HG02623 (cell line): Measurements from ENCODE around the gene STON2.

Experiments
- ATAC-seq: cut with Tn5 transposase; IDR thresholded peaks from one replicate; pipeline ENCODE4 v1.9.1; 2021; ENCODE audit warnings: moderate library complexity; ENCODE audit not compliant: unreplicated experiment

Gene STON2

GRCh38 chr14:81423504-81423903, 23.4 kb upstream of the STON2 start:
- no peak for ATAC-seq

- ATAC-seq = no peak
These were observed 18.1 kb upstream of the STON2 start for GRCh38 chr14:81418057-81418790.

- ATAC-seq = no peak
These were observed 16.9 kb upstream of the STON2 start for GRCh38 chr14:81416981-81417380.

- no peak for ATAC-seq
These were observed 16.2 kb upstream of the STON2 start for GRCh38 chr14:81416194-81416952.

GRCh38 chr14:81415781-81416180, 15.7 kb upstream of the STON2 start:
- no peak for ATAC-seq

- no peak for ATAC-seq
These were observed 14.0 kb upstream of the STON2 start for GRCh38 chr14:81414123-81414522.

GRCh38 chr14:81412779-81413178, 12.7 kb upstream of the STON2 start:
- ATAC-seq = no peak

GRCh38 chr14:81408595-81408994, 8.5 kb upstream of the STON2 start:
- ATAC-seq = no peak

- ATAC-seq = no peak
These were observed 6.7 kb upstream of the STON2 start for GRCh38 chr14:81406863-81407262.

- no peak for ATAC-seq
These were observed 2.0 kb upstream of the STON2 start for GRCh38 chr14:81402123-81402495.

- ATAC-seq = peak; percentile 46
These were observed 1.4 kb upstream of the STON2 start for GRCh38 chr14:81401420-81402122.

GRCh38 chr14:81400852-81401251, 728 bp upstream of the STON2 start:
- no peak for ATAC-seq

- no peak for ATAC-seq
These were observed 1.8 kb downstream of the STON2 start for GRCh38 chr14:81398196-81398891.

- ATAC-seq = no peak
These were observed 4.0 kb downstream of the STON2 start for GRCh38 chr14:81396113-81396512.

- no peak for ATAC-seq
These were observed 5.4 kb downstream of the STON2 start for GRCh38 chr14:81394739-81395138.

- ATAC-seq = no peak
These were observed 7.0 kb downstream of the STON2 start for GRCh38 chr14:81392976-81393643.

GRCh38 chr14:81392052-81392451, 8.1 kb downstream of the STON2 start:
- no peak for ATAC-seq

- ATAC-seq = no peak
These were observed 9.4 kb downstream of the STON2 start for GRCh38 chr14:81390696-81391095.

GRCh38 chr14:81388336-81388735, 11.8 kb downstream of the STON2 start:
- ATAC-seq = no peak

- no peak for ATAC-seq
These were observed 13.8 kb downstream of the STON2 start for GRCh38 chr14:81386290-81386745.

- ATAC-seq = no peak
These were observed 14.2 kb downstream of the STON2 start for GRCh38 chr14:81385886-81386285.
